ENCODE measurements around the gene SORCS1. TPM values are rescaled to one million over a fixed set of nuclear protein-coding genes. Genes with fewer than 3 reads are reported as not detected.

Gene SORCS1
- total and polyA plus RNA-seq, 2 experiments from 2014 or later, result not detected

DNA sequence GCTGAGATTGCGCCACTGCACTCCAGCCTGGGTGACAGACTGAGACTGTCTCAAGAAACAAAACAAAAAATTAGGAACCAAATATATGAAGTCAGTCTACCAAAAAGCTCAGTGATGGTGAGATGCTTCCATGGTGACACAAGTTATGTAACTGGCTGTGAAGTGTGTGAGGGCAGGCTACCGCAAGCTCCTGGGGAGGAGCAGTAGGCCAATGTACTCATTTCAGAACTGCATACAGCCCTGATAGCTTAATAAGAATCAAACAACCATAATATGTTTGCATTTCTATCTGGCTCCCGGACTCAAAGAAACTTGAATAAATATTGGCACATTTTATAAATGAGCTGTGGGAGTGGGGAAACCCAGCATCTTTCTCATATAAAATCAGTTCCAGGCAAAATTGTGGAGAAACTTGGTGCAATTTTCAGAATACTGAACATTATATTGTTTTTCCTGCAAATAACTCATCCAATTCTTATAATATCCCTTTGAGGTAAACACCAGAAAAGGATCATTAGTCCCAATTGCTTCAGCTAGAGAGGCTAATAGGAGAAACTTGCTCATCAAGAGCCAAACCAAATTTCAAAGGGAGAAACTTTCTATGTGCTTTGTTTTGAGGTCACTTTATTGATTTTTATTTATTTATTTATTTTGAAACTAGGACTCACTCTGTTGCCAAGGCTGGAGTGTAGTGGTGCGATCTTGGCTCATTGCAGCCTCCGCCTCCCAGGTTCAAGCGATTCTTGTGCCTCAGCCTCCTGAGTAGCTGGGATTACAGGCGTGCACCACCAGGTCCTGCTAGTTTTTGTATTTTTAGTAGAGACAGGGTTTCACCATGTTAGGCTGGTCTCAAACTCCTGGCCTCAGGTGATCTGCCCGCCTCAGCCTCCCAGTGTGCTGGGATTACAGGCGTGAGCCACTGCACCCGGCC, 127.0 kb downstream of the SORCS1 start:
- Histone ChIP-seq H2AFZ (no peak overlapping the region), H3K79me2 (ENCODE audit: insufficient read depth) (no peaks in the 10 kb centered on the region), H3K4me2 (ENCODE audit: unreplicated experiment) (no peak overlapping the region), H3K4me1 (ENCODE audit: insufficient read depth) (no peaks in the 10 kb centered on the region), H3K9me3 (ENCODE audit: low read depth) (no peaks in the 10 kb centered on the region), H3K4me3 (no peak overlapping the region), H3K9ac (no peak overlapping the region), H4K20me1 (ENCODE audit: insufficient read depth) (no peaks in the 10 kb centered on the region), H3K36me3 (ENCODE audit: low read depth) (no peaks in the 10 kb centered on the region), H3K27ac (no peak overlapping the region), H3F3A (ENCODE audit: insufficient read depth) (no peaks in the 10 kb centered on the region), H3K27me3 (replicated peaks; ENCODE audit: insufficient read depth) (no peaks in the 10 kb centered on the region), H3K9me2 (ENCODE audit: insufficient read depth) (no peaks in the 10 kb centered on the region)
- WGBS, 2 experiments (ENCODE audit: low coverage in 1 of 2, low lambda C conversion rate in 2 of 2, missing lambda C conversion rate in 2 of 2), result 58% methylated on average over 10 of the region's 10 CpGs
- DNase-seq, result no peak
- TF ChIP-seq EZH2phosphoT487 (IDR thresholded peaks at IDR 0.05; ENCODE audit: insufficient read depth, low read depth), result no peak
- no peak for TF ChIP-seq EZH2 (IDR thresholded peaks at IDR 0.05; ENCODE audit: insufficient read depth, poor library complexity, severe bottlenecking)
- in situ Hi-C loops (cut with MboI), result no loop called here

DNA sequence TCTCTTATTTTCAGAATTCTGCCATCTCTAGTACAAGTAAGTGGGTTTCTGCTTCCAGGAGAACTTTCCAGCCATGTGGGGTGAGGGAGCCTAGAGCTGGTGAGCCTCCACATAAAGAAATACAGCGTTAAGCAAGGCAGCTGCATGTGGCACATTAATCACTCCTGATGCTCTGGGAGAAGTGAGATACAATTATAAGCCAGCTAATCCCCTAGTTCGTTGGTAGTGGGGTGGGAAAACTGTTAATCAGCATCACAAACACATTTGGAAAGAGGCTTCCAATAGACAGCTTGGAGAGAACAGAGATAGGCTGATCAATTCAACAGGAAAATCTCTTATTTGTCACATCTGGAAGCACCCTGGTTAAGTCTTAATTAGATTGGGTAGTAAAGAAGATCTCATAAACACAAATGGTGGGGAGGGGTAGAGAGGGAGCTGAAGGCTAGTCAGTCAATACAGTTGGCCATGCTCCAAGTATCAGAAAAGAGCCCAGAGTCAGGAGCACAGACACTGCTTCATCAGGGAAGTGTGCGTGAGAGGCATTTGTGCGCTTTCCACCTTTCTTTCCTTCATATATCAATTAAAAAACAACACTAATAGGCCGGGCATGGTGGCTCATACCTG, 130.6 kb downstream of the SORCS1 start:
- H3K9me2 ChIP-seq (ENCODE audit: insufficient read depth), result no peaks in the 10 kb centered on the region
- H3K4me1 ChIP-seq (ENCODE audit: insufficient read depth), result no peaks in the 10 kb centered on the region
- WGBS, 2 experiments (ENCODE audit: low coverage in 1 of 2, low lambda C conversion rate in 2 of 2, missing lambda C conversion rate in 2 of 2), result 42 to 46% methylated on average over 5 of the region's 5 CpGs
- no peak for DNase-seq
- no peak overlapping the region for H3K9ac ChIP-seq
- TF ChIP-seq EZH2 (IDR thresholded peaks at IDR 0.05; ENCODE audit: insufficient read depth, poor library complexity, severe bottlenecking) (no peak), EZH2phosphoT487 (IDR thresholded peaks at IDR 0.05; ENCODE audit: insufficient read depth, low read depth) (no peak)
- no peaks in the 10 kb centered on the region for H3F3A ChIP-seq (ENCODE audit: insufficient read depth)
- no peaks in the 10 kb centered on the region for H3K36me3 ChIP-seq (ENCODE audit: low read depth)
- no peaks in the 10 kb centered on the region for H3K27me3 ChIP-seq (replicated peaks; ENCODE audit: insufficient read depth)
- in situ Hi-C loops (cut with MboI), result no loop called here
- no peak overlapping the region for H3K27ac ChIP-seq
- H2AFZ ChIP-seq, result no peak overlapping the region
- no peaks in the 10 kb centered on the region for H3K9me3 ChIP-seq (ENCODE audit: low read depth)
- H4K20me1 ChIP-seq (ENCODE audit: insufficient read depth), result no peaks in the 10 kb centered on the region
- H3K79me2 ChIP-seq (ENCODE audit: insufficient read depth), result no peaks in the 10 kb centered on the region
- H3K4me3 ChIP-seq, result no peak overlapping the region
- H3K4me2 ChIP-seq (ENCODE audit: unreplicated experiment), result no peak overlapping the region

DNA sequence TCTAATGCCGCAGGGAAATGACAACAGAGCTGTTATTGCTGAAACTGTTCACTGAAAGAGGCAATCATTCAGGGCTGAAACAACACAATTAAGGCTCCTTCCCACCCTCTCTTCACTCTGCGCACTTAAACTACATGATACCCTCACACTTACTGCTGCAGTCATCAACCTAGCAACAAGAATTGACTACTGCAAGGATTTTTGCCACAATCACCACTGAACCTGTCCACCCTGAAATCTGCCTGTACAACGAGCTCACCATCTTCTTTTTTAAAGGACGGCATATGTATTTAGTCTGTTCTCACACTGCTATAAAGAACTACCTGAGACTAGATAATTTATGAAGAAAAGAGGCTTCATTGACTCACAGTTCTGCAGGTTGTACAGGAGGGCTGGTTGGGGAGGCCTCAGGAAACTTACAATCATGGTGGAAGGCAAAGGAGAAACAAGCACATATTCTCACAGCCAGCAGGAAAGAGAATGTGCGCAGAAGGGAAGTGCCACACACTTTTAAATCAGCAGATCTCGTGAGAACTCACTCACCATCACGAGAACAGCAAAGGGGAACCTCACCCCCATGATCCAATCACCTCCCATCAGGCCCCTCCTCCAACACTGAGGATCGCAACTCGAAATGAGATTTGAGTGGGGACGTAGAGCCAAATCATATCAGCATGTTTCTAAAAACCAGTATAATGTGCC, 131.7 kb downstream of the SORCS1 start:
- H3K9me3 ChIP-seq (ENCODE audit: low read depth), result no peaks in the 10 kb centered on the region
- H3K79me2 ChIP-seq (ENCODE audit: insufficient read depth), result no peaks in the 10 kb centered on the region
- H3K4me2 ChIP-seq (ENCODE audit: unreplicated experiment), result no peak overlapping the region
- WGBS, 2 experiments (ENCODE audit: low coverage in 1 of 2, low lambda C conversion rate in 2 of 2, missing lambda C conversion rate in 2 of 2), result 51% methylated on average over 10 of the region's 10 CpGs
- DNase-seq, result no peak
- no peaks in the 10 kb centered on the region for H3K36me3 ChIP-seq (ENCODE audit: low read depth)
- H3K27ac ChIP-seq, result no peak overlapping the region
- H3K9me2 ChIP-seq (ENCODE audit: insufficient read depth), result no peaks in the 10 kb centered on the region
- no peaks in the 10 kb centered on the region for H3K27me3 ChIP-seq (replicated peaks; ENCODE audit: insufficient read depth)
- no peaks in the 10 kb centered on the region for H3F3A ChIP-seq (ENCODE audit: insufficient read depth)
- in situ Hi-C loops (cut with MboI), result no loop called here
- no peak overlapping the region for H3K4me3 ChIP-seq
- no peak overlapping the region for H2AFZ ChIP-seq
- no peaks in the 10 kb centered on the region for H4K20me1 ChIP-seq (ENCODE audit: insufficient read depth)
- TF ChIP-seq EZH2phosphoT487 (IDR thresholded peaks at IDR 0.05; ENCODE audit: insufficient read depth, low read depth) (no peak), EZH2 (IDR thresholded peaks at IDR 0.05; ENCODE audit: insufficient read depth, poor library complexity, severe bottlenecking) (no peak)
- no peak overlapping the region for H3K9ac ChIP-seq
- H3K4me1 ChIP-seq (ENCODE audit: insufficient read depth), result no peaks in the 10 kb centered on the region

DNA sequence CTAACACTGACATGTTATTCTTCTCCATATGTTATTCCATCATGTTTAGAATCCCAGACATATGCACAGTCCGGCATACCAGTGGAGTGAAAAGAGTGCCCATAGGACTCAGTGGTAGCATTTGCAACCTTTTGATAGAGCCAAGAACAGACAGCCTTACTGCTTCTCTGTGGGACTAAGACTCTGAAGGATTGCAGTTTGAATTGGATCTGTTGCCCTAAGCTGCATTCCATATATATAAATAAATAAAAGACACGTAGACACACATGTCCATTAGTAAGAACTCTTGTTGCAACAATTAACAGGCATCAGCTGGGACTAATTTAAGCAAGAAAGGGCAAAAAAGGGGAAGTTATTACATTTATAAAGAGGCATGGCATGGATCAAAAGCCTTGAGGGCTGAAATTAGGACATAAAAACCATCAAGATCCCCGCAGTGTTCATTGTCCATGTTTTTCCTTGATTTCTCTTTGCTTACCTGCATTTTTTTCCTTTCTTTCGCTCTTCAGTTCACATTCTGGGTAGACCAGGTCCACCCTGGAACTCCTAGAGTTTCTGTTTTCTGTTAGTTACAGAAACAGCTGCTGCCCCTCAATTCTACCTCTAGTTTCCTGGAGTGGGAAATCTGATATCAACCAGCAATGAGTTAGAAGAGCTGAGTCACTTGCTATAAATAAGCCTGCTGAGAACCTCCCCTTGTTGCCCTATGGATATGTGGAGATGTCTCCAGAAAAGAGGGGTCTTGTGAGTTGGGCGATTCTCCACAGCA, 132.4 kb downstream of the SORCS1 start:
- in situ Hi-C loops (cut with MboI), result no loop called here
- TF ChIP-seq EZH2 (IDR thresholded peaks at IDR 0.05; ENCODE audit: insufficient read depth, poor library complexity, severe bottlenecking) (no peak), EZH2phosphoT487 (IDR thresholded peaks at IDR 0.05; ENCODE audit: insufficient read depth, low read depth) (no peak)
- H3K9ac ChIP-seq, result no peak overlapping the region

More for the DNA sequence above, 132.4 kb downstream of the SORCS1 start:
- Histone ChIP-seq H3K36me3 (ENCODE audit: low read depth) (no peaks in the 10 kb centered on the region), H3K27ac (no peak overlapping the region), H3K9me2 (ENCODE audit: insufficient read depth) (no peaks in the 10 kb centered on the region), H4K20me1 (ENCODE audit: insufficient read depth) (no peaks in the 10 kb centered on the region), H3K4me2 (ENCODE audit: unreplicated experiment) (no peak overlapping the region), H3K9me3 (ENCODE audit: low read depth) (no peaks in the 10 kb centered on the region), H2AFZ (no peak overlapping the region), H3K79me2 (ENCODE audit: insufficient read depth) (no peaks in the 10 kb centered on the region), H3K27me3 (replicated peaks; ENCODE audit: insufficient read depth) (no peaks in the 10 kb centered on the region), H3F3A (ENCODE audit: insufficient read depth) (no peaks in the 10 kb centered on the region), H3K4me1 (ENCODE audit: insufficient read depth) (no peaks in the 10 kb centered on the region), H3K4me3 (no peak overlapping the region)
- DNase-seq, result no peak
- WGBS, 2 experiments (ENCODE audit: low coverage in 1 of 2, low lambda C conversion rate in 2 of 2, missing lambda C conversion rate in 2 of 2), result 37 to 43% methylated on average over 5 of the region's 5 CpGs

Data from GM23248 (cell line).